GM19397 (cell line): Measurements from ENCODE around the gene ABCB8.
A peak's percentile ranks its signal among the peaks of the same experiment; 100 is the strongest.

Experiments
- ATAC-seq: cut with Tn5 transposase; IDR thresholded peaks from one replicate; pipeline ENCODE4 v1.9.1; 2021; ENCODE audit warnings: mild to moderate bottlenecking, moderate library complexity; ENCODE audit not compliant: unreplicated experiment

Gene ABCB8

DNA sequence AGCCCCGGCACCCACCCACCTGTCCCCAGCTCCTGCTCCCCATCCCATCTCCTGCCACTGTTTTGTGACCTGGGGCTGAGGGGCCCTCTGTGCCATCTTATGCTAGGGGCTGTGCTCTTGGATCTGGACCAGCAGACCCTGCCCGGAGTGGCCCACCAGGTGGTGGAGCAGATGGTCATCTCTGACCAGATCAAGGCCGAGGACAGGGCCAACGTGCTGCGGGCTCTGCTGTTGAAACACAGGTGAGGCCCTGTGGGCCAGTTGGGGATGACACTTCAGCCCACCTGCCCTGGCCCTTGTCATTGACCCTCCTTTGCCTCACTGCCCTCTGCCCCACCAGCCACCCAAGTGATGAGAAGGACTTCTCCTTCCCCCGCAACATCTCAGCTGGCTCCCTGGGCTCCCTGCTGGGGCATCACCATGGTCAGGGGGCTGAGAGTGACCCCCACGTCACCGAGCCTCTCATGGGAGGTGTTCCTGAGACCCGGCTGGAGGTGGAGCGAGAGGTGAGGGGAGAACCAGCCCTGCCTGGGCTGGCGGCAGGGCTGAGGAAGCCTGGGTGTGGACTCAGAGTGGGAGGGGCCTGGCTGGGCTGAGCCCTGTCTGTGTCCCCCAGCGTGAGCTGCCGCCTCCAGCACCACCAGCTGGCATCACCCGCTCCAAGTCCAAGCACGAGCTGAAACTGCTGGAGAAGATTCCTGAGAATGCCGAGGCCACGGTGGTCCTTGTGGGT, 41.8 kb downstream of the ABCB8 start:
- ATAC-seq, result no peak

- ATAC-seq, result no peak
These were observed 42.3 kb downstream of the ABCB8 start for GRCh38 chr7:151070574-151070960.

DNA sequence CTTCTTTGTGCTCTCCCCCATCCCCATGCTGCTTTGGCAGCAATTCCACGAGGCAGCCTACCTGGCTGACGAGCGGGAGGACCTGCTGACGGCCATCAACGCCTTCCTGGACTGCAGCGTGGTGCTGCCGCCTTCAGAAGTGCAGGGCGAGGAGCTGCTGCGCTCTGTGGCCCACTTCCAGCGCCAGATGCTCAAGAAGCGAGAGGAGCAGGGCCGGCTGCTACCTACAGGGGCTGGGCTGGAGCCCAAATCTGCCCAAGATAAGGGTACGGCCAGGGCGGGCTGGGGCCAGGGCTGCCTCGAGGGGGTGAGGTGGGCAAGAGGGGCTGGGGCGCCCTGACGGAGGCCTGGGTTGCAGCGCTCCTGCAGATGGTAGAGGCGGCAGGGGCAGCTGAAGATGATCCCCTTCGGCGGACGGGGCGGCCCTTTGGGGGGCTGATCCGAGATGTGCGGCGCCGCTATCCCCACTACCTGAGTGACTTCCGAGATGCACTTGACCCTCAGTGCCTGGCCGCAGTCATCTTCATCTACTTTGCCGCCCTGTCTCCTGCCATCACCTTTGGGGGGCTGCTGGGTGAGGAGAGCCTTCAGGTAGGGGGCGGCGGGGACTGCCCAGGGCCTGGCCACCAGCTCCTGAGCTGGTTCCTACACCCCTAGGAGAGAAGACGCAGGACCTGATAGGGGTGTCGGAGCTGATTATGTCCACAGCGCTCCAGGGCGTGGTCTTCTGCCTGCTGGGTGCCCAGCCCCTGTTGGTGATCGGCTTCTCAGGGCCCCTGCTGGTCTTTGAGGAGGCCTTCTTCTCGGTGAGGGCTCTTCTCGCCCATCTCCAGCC, 43.0 kb downstream of the ABCB8 start:
- ATAC-seq, result no peak

DNA sequence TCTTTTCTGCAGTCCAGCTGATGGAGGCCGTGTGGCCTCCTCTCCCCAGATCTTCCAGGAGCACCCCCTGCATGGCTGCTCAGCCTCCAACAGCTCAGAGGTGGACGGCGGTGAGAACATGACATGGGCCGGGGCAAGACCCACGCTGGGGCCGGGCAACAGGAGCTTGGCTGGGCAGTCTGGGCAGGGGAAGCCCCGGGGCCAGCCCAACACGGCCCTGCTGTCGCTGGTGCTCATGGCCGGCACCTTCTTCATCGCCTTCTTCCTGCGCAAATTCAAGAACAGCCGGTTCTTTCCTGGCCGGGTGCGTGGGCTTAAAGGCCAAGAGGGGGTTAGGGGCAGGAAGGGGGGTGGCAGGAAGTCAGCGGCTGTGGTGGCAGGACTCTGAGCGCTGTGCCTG, 45.7 kb downstream of the ABCB8 start:
- no peak for ATAC-seq

DNA sequence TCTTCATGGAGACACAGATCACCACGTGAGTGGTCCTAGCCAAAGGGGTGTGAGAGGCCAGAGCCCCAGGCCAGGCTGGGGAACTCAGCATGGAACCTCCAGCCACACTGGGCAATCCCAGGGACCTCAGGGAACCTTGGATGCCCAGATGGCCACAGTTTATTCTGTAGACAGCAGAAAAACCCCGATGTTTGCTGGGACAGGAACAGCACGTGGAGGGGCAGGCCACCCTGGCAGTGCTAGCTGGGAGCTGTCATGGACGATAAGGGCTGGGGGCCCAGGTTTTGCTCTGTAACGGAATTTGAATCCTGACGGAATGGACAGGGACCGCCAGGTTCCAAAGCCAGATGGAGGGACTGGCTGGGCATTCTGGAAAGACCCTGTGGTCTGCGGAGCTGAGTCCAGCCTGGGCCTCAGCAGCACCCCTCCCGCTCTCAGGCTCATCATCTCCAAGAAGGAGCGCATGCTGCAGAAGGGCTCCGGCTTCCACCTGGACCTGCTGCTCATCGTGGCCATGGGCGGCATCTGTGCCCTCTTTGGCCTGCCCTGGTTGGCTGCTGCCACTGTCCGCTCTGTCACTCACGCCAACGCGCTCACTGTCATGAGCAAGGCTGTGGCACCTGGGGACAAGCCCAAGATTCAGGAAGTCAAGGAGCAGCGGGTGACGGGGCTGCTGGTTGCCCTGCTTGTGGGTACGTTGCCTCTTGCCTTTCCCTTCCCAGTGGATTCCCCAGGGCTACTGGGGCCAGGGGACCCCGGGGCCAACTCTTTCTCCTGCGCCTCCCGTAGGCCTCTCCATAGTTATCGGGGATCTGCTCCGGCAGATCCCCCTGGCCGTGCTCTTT, 46.8 kb downstream of the ABCB8 start:
- no peak for ATAC-seq

DNA sequence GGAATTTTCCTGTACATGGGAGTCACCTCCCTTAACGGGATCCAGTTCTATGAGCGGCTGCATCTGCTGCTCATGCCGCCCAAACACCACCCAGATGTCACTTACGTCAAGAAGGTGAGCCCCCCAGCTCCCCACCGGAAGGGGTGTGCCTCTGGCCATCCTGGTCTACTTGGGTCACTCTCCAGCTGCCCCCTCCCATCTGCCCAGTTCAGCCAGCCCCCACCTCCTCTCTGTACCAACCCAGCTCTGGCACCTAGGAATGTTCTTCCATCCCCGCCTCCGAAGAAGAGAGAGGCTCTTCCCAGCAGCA, 47.4 kb downstream of the ABCB8 start:
- ATAC-seq, result no peak

GRCh38 chr7:151075978-151076426, 47.8 kb downstream of the ABCB8 start:
- no peak for ATAC-seq

GRCh38 chr7:151076863-151077704, 48.8 kb downstream of the ABCB8 start:
- ATAC-seq, result no peak

GRCh38 chr7:151077705-151078232, 49.5 kb downstream of the ABCB8 start:
- ATAC-seq, result no peak

GRCh38 chr7:151078233-151079040, 50.2 kb downstream of the ABCB8 start:
- ATAC-seq, result no peak

- ATAC-seq, result no peak
These were observed 51.1 kb downstream of the ABCB8 start for GRCh38 chr7:151079199-151079910.

GRCh38 chr7:151080067-151080521, 51.8 kb downstream of the ABCB8 start:
- ATAC-seq, result peak; percentile 4

DNA sequence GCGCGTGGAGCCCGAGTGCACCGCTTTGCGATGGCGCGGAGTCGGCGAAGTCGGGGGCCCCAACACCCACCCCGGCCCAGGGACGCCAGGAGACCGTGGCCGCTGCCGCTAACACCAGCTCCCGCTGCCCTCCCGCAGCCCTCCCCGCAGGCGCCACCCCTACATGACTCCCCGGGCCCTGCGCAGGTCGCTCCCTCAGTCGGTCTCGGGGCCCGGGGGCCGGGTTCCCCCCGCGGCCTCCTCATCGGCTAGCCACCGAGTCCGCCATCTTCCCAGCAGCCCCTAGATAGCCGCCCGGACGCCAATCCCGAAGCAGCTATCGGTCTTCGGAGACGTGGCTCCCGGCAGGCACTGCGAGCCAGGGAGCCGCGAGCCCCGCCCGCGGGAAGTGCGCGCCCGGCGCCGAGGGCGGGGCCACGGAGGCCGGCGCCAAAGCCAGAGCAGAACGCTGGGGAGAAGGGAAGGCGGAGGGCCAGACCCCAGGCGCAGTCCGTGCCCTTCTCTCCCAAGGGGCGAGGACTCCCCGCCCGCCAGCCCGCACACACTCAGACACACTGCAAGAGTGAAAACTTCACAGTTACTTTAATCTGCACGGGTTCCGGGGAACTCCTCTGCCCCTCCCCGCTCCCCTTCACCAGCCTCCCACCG, 52.4 kb downstream of the ABCB8 start, which contains the start of gene FASTK:
Gene FASTK, minus strand, starts transcription at position 288 of the 648 bp plus-strand sequence. Its CDS starts 43 bp downstream, at position 245.
- peak; percentile 70 for ATAC-seq

DNA sequence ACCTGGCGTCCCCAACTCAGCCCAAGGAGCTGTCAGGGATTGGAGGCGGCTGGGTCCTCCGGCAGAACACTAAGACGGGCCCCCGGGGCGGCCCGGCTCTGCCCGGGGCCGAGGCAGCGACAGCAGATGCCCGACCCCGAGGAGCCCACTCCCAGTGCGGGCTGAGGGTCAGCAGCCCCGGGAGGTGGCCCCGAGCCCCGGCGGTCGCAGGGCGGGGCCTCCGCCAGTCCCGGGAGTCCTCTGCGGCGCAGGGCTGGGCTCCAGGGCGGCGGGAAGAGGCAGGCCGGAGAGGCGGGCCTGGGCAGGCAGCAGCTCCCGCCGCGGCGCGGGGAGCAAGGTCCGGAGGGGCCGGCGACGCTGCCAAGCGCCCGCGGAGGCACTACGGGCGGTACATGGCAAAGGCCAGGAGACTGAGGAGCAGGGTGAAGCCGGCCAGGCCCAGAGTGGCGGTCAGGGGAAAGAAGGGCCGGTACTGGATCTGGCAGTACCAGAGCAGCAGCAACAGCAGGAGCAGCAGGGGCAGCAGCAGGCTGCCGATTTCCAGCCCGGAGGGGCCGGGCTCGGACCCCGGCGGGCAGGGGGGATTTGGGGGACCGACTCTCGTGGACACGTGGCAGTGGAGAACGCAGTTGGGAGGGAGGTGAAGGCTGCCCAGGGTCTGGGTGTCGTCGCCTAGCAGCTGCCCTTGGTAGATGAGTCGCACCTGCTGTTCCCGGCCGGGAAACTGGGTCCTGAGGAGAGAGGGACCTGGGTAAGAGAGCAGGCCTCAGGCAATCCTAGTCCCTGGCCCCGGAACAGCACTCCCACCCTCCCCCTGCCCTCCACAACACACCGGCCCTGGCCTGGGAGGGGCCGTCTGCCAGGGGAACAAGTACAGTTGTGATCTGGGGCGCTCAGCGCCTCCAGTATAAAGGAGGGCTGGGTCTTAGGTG, 53.2 kb downstream of the ABCB8 start:
- ATAC-seq, result no peak

DNA sequence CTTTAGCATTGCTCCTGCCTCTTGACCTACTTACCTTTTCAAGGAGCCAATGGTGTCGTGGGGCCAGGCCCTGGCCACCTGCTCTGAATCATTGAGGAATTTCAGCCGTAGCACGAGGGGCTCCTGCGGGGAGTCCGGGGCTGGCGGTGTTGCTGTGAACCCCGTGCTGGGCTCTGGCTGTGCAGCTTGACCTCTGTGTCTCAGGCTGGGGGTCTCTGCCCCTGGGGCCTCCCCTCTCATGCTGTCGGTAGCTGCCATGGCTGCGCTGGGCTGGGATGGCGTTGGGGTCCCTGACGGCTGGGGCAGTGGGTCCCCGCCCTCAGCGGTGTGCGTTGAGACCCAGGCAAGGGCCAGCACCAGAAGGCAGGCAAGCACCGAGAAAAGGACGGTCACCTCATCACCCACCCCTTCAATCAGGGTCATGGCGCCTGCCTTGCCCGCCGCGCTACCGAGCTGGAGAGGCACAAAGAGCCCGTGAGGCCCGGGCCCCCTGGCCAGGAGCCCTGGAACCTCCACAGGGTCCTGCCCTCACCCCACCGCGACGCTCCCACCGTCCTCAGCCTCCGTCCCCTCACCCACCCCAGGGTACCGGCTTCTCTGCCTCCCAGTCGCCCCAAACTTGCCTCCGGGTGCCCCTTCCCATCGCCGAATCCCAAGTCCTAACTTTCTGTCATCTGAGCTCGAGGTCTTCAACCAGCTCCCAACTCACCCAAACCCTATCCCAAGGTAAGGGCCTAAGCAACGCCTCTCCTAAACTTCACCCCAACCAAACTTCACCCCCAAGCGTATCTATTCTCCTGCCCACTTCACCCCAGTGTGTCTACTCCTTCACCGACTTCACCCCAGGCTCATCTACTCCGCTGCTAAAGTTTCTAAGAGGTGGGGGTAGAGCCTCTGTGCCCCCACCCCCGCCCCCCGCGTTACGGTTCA, 54.2 kb downstream of the ABCB8 start:
- ATAC-seq, result no peak
